OCI-LY1 (cell line): Measurements from ENCODE around the gene G6PC3.

ENCODE experiments used
- H2AFZ ChIP-seq: fragments of 200-600 bp; sonication (generic), shearing (Covaris generic); 2 replicates; pipeline ENCODE4 v1.6.0; 2014; ENCODE audit warnings: antibody characterized with exemption, mild to moderate bottlenecking, low read length
- H3F3A ChIP-seq: fragments of 200-600 bp; sonication (generic), shearing (Covaris generic); 2 replicates; pipeline ENCODE4 v1.6.0; 2014; ENCODE audit warnings: mild to moderate bottlenecking, antibody characterized with exemption, low read length, moderate library complexity; ENCODE audit not compliant: insufficient read depth
- H3K27ac ChIP-seq: fragments of 200-600 bp; sonication (generic); 2 replicates; pipeline ENCODE4 v1.5.1; 2014; ENCODE audit warnings: low read length, mixed run types, mild to moderate bottlenecking, low read depth; ENCODE audit not compliant: poor library complexity, severe bottlenecking
- H3K27me3 ChIP-seq: fragments of 200-600 bp; sonication (generic); 2 replicates; pipeline ENCODE4 v1.6.0; 2014; ENCODE audit warnings: antibody characterized with exemption, mild to moderate bottlenecking, low read length, moderate library complexity; ENCODE audit not compliant: insufficient read depth
- H3K36me3 ChIP-seq: fragments of 200-600 bp; sonication (generic); 2 replicates; pipeline ENCODE4 v1.6.1; 2014; ENCODE audit warnings: mild to moderate bottlenecking, antibody characterized with exemption, low read length, moderate library complexity, mixed read lengths; ENCODE audit not compliant: insufficient read depth
- H3K4me1 ChIP-seq: fragments of 200-600 bp; sonication (generic); 2 replicates; pipeline ENCODE4 v1.5.1; 2014; ENCODE audit warnings: mild to moderate bottlenecking, low read length, moderate library complexity; ENCODE audit not compliant: insufficient read depth, severe bottlenecking
- H3K4me2 ChIP-seq: fragments of 200-600 bp; sonication (generic), shearing (Covaris generic); 2 replicates; pipeline ENCODE4 v1.6.1; 2014; ENCODE audit warnings: low read length
- H3K4me3 ChIP-seq: fragments of 200-600 bp; sonication (generic); 2 replicates; pipeline ENCODE4 v1.5.1; 2014; ENCODE audit warnings: low read length, low read depth, mild to moderate bottlenecking, mixed read lengths; ENCODE audit not compliant: poor library complexity, severe bottlenecking
- H3K79me2 ChIP-seq: fragments of 200-600 bp; shearing (Covaris generic); 2 replicates; pipeline ENCODE4 v1.6.1; 2016; ENCODE audit warnings: mixed run types, low read length, mixed read lengths; ENCODE audit not compliant: insufficient read depth
- H3K9ac ChIP-seq: fragments of 200-600 bp; sonication (generic), shearing (Covaris generic); 2 replicates; pipeline ENCODE4 v1.6.1; 2014; ENCODE audit warnings: mild to moderate bottlenecking, low read length, mixed read lengths
- H3K9me2 ChIP-seq: fragments of 200-600 bp; sonication (generic), shearing (Covaris generic); 2 replicates; pipeline ENCODE4 v1.6.1; 2014; ENCODE audit warnings: low read depth, mild to moderate bottlenecking, low read length, mixed read lengths
- H3K9me3 ChIP-seq: fragments of 200-600 bp; shearing (Covaris generic); 2 replicates; pipeline ENCODE4 v1.6.1; 2014; ENCODE audit warnings: low read length, mixed read lengths
- H4K20me1 ChIP-seq: fragments of 200-600 bp; sonication (generic), shearing (Covaris generic); 2 replicates; pipeline ENCODE4 v1.6.0; 2016; ENCODE audit warnings: mild to moderate bottlenecking, low read length; ENCODE audit not compliant: insufficient read depth
- CTCF ChIP-seq: fragments of 200-600 bp; sonication (generic), shearing (Covaris generic); IDR thresholded peaks from 2 replicates; pipeline ENCODE4 v1.5.1; 2017; ENCODE audit warnings: mild to moderate bottlenecking, antibody characterized with exemption, low read length, moderate library complexity, mixed read lengths
- EZH2 ChIP-seq: fragments of 200-600 bp; sonication (generic), shearing (Covaris generic); IDR thresholded peaks from 2 replicates; pipeline ENCODE4 v1.8.0; 2017; ENCODE audit warnings: borderline replicate concordance, mixed run types, mild to moderate bottlenecking, antibody characterized with exemption, low read length, moderate library complexity, mixed read lengths

The G6PC3 gene

GRCh38 chr17:44061446-44061845, 9.1 kb upstream of the G6PC3 start:
- H3K4me3 ChIP-seq, result no peak overlapping the region
- peaks cover 61% of the 10 kb centered on the region for H3K79me2 ChIP-seq
- no peaks in the 10 kb centered on the region for H4K20me1 ChIP-seq
- H3F3A ChIP-seq, result no peaks in the 10 kb centered on the region
- H3K27ac ChIP-seq, result no peak overlapping the region
- H3K9me2 ChIP-seq, result no peaks in the 10 kb centered on the region
- no peak overlapping the region for H3K4me2 ChIP-seq
- peaks cover 66% of the 10 kb centered on the region for H3K36me3 ChIP-seq
- H2AFZ ChIP-seq, result no peak overlapping the region
- H3K9me3 ChIP-seq, result no peaks in the 10 kb centered on the region
- H3K4me1 ChIP-seq, result peaks cover 10% of the 10 kb centered on the region
- H3K27me3 ChIP-seq, result no peaks in the 10 kb centered on the region
- no peak for TF ChIP-seq CTCF
- no peak for TF ChIP-seq EZH2
- no peak overlapping the region for H3K9ac ChIP-seq

GRCh38 chr17:44062871-44063270, 7.7 kb upstream of the G6PC3 start:
- TF ChIP-seq CTCF, result no peak
- TF ChIP-seq EZH2, result no peak
- H3K36me3 ChIP-seq, result peaks cover 58% of the 10 kb centered on the region
- no peaks in the 10 kb centered on the region for H3K27me3 ChIP-seq
- H2AFZ ChIP-seq, result no peak overlapping the region
- peaks cover 21% of the 10 kb centered on the region for H3K4me1 ChIP-seq
- no peaks in the 10 kb centered on the region for H3K9me3 ChIP-seq
- H4K20me1 ChIP-seq, result no peaks in the 10 kb centered on the region
- H3K79me2 ChIP-seq, result peaks cover 65% of the 10 kb centered on the region
- no peaks in the 10 kb centered on the region; the same call in 1 of the 2 replicates for H3F3A ChIP-seq
- no peaks in the 10 kb centered on the region for H3K9me2 ChIP-seq
- no peak overlapping the region for H3K4me3 ChIP-seq
- H3K27ac ChIP-seq, result no peak overlapping the region
- H3K9ac ChIP-seq, result no peak overlapping the region
- no peak overlapping the region for H3K4me2 ChIP-seq

- peaks cover 62% of the 10 kb centered on the region for H3K79me2 ChIP-seq
- H3K4me1 ChIP-seq, result peaks cover 21% of the 10 kb centered on the region
- no peak overlapping the region for H3K4me3 ChIP-seq
- TF ChIP-seq EZH2 (no peak), CTCF (no peak)
- no peaks in the 10 kb centered on the region for H3K9me2 ChIP-seq
- H3K4me2 ChIP-seq, result no peak overlapping the region
- no peaks in the 10 kb centered on the region for H3K27me3 ChIP-seq
- H3K9ac ChIP-seq, result no peak overlapping the region
- no peak overlapping the region for H2AFZ ChIP-seq
- no peak overlapping the region for H3K27ac ChIP-seq
- H3K36me3 ChIP-seq, result peaks cover 49% of the 10 kb centered on the region
- H3K9me3 ChIP-seq, result no peaks in the 10 kb centered on the region
- H3F3A ChIP-seq, result no peaks in the 10 kb centered on the region; the same call in 1 of the 2 replicates
- H4K20me1 ChIP-seq, result no peaks in the 10 kb centered on the region
These were observed 6.6 kb upstream of the G6PC3 start for GRCh38 chr17:44063704-44064639.
